ENCODE measurements around the gene ISYNA1. TPM values are rescaled to one million over a fixed set of nuclear protein-coding genes. Genes with fewer than 3 reads are reported as not detected.
A peak's percentile ranks its signal among the peaks of the same experiment; 100 is the strongest.

Gene ISYNA1
- total and polyA plus RNA-seq, 2 of the 13 experiments (the other 11 are each of a cell fraction or from before 2014, with no cell fraction given), result 29.6 to 48.5 TPM

GRCh38 chr19:18438331-18439024, 545 bp upstream of the ISYNA1 start (continued):
- TF ChIP-seq TFDP2 (CRISPR knock-in tag; IDR thresholded peaks at IDR 0.05), result peak; percentile 27; the same call in 1 of the 2 replicates
- peak; percentile 64; the same call in 1 of the 2 replicates for TF ChIP-seq ZNF292 (CRISPR knock-in tag; IDR thresholded peaks at IDR 0.05; ENCODE audit: borderline replicate concordance, low read depth)
- TF ChIP-seq ZNF784 (CRISPR knock-in tag; IDR thresholded peaks at IDR 0.05; ENCODE audit: borderline replicate concordance), result 0 out of 2 replicates have a peak, but pooled peaks have one; percentile 61
- TF ChIP-seq BORCS8-MEF2B (CRISPR knock-in tag; IDR thresholded peaks at IDR 0.05), result peak; percentile 88
- no peak for TF ChIP-seq PRDM15 (CRISPR knock-in tag; IDR thresholded peaks at IDR 0.05)
- TF ChIP-seq GLI4 (CRISPR knock-in tag; IDR thresholded peaks at IDR 0.05; ENCODE audit: borderline replicate concordance), result no peak
- no peak for TF ChIP-seq NFATC3 (CRISPR knock-in tag; IDR thresholded peaks at IDR 0.05)
- no peak for TF ChIP-seq PLSCR1 (CRISPR knock-in tag; IDR thresholded peaks at IDR 0.05; ENCODE audit: borderline replicate concordance)
- 0 out of 2 replicates have a peak, but pooled peaks have one; percentile 34 for TF ChIP-seq ZMAT3 (CRISPR knock-in tag; conservative IDR thresholded peaks at IDR 0.05)
- TF ChIP-seq SKIL (CRISPR knock-in tag; IDR thresholded peaks at IDR 0.05; ENCODE audit: borderline replicate concordance), result peak; percentile 60; the same call in 1 of the 2 replicates
- TF ChIP-seq PAWR (CRISPR knock-in tag; IDR thresholded peaks at IDR 0.05; ENCODE audit: borderline replicate concordance), result no peak
- TF ChIP-seq THAP9 (CRISPR knock-in tag; IDR thresholded peaks at IDR 0.05; ENCODE audit: borderline replicate concordance), result peak; percentile 46; the same call in 1 of the 2 replicates
- TF ChIP-seq ZFP37 (CRISPR knock-in tag; IDR thresholded peaks at IDR 0.05; ENCODE audit: borderline replicate concordance), result no peak
- 0 out of 2 replicates have a peak, but pooled peaks have one; percentile 15 for TF ChIP-seq HOXD1 (CRISPR knock-in tag; IDR thresholded peaks at IDR 0.05)
- TF ChIP-seq SOX5 (CRISPR knock-in tag; IDR thresholded peaks at IDR 0.05; ENCODE audit: borderline replicate concordance), result no peak
- TF ChIP-seq PAX8 (CRISPR knock-in tag; IDR thresholded peaks at IDR 0.05; ENCODE audit: borderline replicate concordance), result no peak
